Erythroblast (primary cell): Measurements from ENCODE around the gene WNT4.

ENCODE experiments used
- DNase-seq, 2 experiments: peaks; one replicate each; lab custom pipeline; 2025; lab: John Stamatoyannopoulos, UW
- GATA1 ChIP-seq: IDR thresholded peaks from 2 replicates; pipeline ENCODE4 v1.6.1; 2011; ENCODE audit warnings: low read depth, mild to moderate bottlenecking, control low read depth, low read length, moderate library complexity
- POLR2A ChIP-seq: IDR thresholded peaks from 2 replicates; pipeline ENCODE4 v1.6.1; 2011; ENCODE audit warnings: mild to moderate bottlenecking, low read length

The WNT4 gene

DNA sequence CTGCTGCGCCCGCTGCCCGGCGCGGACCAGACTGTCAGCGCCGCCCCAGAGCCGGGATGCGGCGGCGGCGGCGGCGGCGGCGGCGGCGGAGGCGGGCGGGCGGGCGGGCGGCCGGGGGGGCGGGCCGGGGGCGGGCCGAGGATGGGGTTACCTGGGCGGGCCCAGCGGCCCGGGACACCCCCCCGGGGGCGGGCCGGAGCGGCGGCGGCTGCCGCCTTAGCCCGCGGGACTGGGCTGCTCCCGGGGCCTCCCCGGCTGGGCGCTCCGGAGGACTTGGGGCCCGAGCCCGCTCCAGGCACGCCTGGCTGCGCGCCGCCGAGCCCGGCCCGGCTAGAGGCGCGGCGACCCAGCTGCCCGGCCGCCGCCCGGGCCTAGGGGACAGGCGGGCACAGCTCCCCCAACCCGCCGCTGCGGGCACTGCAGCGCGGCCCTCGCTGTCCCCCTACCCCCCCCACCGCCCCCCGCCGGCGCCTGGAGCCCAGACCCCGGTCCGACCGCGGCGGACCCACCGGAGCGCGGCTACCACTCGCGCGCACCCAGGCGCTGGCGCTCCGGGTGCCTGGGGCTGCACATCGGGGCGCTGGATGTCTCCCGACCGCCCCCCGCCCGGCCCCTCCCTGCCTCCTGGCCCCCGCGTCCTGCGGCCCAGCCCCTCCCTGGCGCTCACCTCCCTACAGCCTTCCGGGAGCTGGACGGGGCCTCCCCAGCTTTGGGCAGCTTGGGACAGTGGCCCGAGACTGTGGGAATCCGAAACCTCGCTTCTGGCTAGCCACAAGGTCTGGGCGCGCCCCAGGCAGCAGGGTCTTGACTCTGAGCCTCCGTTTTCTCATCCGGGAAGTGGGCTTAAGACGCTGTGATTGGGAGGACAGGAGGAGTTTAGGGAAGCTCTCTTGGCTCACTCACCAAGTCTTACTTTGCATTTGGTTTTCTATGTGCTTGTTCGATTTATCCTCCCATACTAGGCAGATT lies at the start of gene WNT4:
TSS of gene WNT4 (minus strand) at position 33 of the 969 bp plus-strand sequence. CDS start 175 bp downstream, outside the sequence.
- DNase-seq = peak in 1 of 2 experiments; percentile 14
- no peak for TF ChIP-seq POLR2A
- no peak for TF ChIP-seq GATA1

DNA sequence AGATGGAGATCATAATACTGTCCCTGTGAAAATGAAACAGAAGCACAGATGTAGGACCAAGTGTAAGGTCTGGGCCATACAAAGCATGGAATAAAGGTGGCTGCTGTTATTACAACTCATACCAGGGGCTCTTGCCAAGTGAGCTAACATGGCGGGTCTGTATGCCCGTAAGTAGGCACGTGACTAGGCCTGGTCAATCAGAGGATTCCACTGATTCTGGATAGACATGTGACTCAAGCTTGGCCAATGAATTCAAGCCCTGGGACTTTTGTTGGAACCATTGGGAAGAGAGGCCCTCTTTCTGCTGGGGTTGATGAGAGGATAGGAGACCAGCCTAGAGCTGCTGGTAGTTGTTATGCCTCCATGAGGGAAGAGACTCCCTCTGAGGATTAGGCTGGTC lies 47.8 kb upstream of the WNT4 start:
- DNase-seq = no peak

DNA sequence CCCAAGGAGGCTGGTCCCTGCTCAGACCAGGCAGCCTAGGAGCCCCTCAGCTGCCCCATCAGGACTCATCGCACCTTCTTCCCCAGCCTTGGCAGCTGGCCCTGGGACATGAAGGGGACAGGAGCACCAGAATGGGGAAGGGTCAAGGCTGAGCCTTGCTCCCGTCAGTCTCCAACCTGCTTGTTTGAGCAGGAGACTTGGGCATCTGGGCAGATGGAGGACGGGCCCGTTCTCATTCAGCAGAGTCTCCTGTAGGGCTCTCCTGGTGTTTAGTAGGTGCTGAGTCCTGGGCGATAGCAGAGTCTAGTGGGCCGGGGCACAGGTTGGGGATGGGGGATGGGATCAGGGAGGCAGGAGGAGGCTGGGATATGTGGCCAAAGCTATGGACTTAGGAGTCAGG lies 47.4 kb upstream of the WNT4 start:
- TF ChIP-seq GATA1 (no peak), POLR2A (no peak)
- DNase-seq = no peak

More for the DNA sequence above, 47.8 kb upstream of the WNT4 start:
- TF ChIP-seq POLR2A (no peak), GATA1 (no peak)

DNA sequence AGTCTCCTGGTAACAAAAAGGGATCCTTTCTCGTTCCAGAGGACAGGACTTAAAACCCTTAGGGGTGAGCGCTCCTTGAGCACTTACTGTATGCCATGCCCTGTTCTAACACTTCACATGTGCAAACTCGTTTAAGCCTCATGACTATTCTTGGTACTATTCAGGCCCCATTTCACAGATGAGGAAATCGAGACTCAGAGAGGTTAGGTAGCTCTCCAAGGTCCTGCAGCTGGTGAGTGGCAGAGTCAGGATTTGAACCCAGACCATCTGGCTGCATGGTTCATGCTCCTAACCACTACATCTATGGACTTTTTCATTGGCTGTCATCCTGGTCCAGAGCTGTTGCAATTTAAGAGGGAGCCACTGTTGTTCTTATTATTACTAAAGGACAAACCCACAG lies 46.7 kb upstream of the WNT4 start:
- DNase-seq = no peak
- TF ChIP-seq POLR2A (no peak), GATA1 (no peak)

DNA sequence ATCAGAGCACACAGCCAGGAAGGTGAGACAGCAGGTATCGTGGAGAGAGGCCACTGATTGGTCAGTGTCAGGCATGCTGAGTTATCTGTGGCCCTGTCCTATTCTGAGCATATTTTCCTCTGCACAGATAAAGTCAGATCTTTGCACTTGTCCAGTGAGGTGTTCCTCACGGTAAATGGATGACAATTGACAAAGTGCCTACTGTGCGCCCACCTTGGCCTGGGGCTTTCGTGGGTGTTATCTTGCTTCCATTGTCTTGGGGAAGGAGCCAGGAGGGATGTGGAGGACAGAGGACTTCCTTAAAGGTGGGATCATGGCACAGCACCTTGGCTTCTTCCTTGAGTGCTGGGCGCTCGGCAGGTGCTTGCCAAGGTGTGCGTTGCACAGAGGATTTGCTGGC lies 46.0 kb upstream of the WNT4 start:
- no peak for DNase-seq
- TF ChIP-seq POLR2A (no peak), GATA1 (no peak)

DNA sequence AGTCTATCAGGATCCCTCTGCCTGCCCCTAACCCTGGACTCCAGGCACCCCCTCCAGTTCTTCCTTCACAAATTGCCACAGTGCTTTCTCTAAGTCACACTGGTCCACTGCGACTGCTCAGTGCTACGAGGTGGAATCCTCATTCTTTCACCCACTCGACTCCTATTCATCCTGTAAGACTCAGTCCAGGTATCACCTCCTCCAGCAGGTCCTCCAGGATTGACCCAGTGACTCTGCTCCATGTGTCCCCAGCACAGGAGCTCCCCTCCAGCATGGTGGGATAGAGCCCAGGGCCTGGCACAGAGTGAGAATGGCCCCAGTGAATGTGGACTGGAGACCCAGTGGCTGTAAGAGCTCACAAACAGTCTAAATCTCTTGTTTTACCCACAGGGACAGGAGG lies 45.5 kb upstream of the WNT4 start:
- DNase-seq = no peak

DNA sequence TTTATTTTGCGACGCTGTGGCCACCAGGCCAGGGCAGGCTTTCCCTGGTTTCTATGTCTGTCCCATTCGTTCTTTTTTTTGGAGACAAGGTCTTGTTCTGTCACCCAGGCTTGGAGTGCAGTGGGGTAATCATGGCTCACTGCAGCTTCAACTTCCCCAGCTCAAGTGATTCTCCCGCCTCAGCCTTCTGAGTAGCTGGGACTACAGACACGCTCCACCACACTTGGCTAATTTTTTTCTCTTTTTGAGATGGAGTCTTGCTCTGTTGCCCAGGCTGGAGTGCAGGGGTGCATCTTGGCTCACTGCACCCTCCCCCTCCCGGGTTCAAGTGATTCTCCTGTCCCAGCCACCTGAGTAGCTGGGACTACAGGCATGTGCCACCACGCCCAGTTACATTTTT lies 43.4 kb upstream of the WNT4 start:
- DNase-seq = no peak

More for the DNA sequence above, 45.5 kb upstream of the WNT4 start:
- TF ChIP-seq POLR2A (no peak), GATA1 (no peak)

DNA sequence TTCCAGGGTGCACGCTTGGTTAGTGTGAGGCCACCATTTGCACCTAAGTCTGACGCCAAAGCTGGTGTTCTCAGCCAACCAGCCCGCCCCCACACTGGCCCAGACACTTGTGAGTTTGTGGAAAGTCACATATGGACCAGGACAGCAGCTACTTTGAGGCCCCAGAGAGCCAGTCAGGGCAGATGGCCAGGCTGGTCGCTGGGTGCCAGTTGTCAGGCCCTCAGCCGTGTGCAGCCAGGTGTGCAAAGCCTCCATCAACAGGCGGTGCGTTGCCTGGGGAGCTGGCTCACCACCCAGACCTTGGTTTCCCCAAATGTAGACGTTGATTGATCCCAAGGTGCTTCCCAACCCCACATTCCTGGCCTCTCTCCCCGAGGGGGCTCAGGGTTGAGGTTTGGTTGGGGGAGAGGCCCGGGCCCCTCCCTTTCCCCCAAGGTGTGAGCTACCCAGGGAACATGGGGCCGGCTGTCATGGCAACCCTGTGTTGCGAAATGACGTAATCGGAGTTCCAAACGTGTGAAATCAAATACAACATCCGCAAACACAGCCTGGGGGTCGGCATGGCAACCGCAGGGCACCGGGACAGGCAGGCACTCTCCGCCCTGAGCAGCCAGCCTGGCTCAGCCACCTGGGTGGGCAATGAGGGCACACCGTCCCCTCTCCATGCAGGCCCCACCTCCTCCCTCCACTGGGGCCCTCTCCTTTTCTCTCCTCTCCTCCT lies 42.2 kb upstream of the WNT4 start:
- no peak for DNase-seq
- TF ChIP-seq GATA1 = no peak
- TF ChIP-seq POLR2A = no peak

More for the DNA sequence above, 43.4 kb upstream of the WNT4 start:
- no peak for TF ChIP-seq GATA1
- TF ChIP-seq POLR2A = no peak

DNA sequence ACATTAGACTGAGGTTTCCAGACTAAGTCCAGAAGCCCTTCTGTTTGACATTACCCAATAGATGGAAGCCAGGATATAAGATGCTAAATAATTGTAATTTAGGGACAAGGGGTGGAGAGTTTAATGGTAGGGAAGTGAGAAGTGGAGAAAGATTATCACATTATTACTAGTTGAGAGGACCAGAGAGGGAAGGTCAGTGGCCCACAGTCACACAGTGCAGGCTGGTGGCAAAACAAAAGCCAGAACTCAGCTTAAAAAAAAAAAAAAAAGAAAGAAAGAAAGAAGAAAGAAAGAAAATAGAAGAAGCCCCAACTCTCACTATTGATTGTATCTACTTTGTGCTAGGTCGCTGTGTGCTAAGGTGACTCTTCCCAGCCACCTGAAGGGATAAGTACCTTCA lies 41.6 kb upstream of the WNT4 start:
- TF ChIP-seq POLR2A (no peak), GATA1 (no peak)

DNA sequence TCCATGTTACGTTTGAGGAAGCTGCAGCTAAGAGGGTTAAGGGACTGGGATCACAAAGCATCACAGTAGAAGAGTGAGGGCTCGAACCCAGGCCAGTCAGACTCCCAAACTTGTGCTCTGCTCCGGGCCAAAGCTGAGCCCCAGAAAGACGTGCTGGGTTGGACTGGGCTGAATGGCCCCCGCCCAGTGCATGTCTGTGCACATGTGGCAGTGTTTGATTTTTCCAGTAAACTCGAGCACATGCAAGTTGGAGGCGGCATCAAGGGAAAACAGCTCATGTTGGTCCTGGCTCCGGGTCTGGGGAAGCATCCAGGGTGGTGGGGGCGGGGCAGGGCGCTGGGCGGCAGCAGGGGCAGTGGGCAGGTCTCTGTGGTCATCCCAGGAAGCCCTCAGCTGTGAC lies 39.8 kb upstream of the WNT4 start:
- TF ChIP-seq GATA1 (no peak), POLR2A (no peak)
- no peak for DNase-seq

More for the DNA sequence above, 41.6 kb upstream of the WNT4 start:
- no peak for DNase-seq

DNA sequence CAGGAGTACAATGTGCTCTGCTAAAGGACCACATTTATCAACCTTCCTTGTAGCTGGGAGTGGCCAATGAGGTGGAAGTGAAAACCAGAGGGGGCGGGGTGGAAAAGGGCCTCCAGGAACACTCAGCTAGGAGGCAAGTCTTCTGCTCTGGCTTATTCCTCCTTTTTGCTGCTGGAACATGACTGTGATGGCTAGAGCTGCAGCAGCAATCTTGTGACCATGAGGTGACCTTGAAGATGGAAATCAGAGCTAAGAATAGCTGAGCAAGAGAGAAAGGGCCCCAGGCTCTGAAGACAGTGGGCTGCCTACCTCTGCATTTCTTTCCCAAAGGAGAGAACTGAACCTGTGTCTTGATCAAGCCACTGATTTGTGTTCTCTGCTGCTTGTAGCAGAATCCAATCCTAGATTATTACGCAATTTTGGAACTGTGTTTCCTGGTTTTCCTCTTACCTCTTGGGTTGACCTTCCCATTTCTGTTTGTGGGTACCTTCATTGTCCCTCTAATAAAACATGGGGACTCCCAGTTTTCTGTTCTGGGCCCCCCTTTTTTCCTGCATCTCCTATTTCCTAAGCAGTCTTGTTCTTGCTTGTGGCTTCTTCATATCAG lies 36.4 kb upstream of the WNT4 start:
- no peak for DNase-seq
- TF ChIP-seq POLR2A (no peak), GATA1 (no peak)

DNA sequence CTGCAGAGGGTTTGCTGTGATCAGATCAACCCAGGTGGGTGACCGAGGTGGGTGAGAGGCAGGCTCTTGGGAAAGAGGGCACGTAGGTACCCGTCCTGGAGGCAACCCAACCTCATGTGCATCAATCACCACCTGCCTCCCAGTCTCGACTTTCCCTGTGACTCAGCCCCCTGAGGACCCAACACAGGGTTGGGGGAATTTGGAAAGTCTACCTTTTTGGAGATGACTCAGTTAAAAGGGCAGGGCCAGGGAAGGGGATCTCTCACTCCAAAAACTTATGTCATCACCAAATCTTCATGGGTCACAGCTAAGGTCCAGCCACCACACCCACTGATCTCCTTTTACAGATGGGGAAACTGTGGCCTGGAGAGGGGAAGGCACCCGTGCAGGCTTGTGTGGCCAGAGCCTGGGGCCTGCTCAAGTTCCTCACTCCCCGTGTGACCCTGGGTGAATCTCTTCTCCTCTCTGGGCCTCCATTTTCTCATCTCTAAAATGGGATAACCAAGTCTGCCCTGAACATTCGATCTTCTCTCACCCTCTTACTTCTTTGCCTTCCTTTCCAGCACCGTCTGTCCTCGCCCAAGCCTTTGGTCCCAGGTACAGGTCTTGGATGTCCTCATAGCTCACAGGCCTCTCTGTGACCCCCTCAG lies 34.6 kb upstream of the WNT4 start:
- DNase-seq = no peak

DNA sequence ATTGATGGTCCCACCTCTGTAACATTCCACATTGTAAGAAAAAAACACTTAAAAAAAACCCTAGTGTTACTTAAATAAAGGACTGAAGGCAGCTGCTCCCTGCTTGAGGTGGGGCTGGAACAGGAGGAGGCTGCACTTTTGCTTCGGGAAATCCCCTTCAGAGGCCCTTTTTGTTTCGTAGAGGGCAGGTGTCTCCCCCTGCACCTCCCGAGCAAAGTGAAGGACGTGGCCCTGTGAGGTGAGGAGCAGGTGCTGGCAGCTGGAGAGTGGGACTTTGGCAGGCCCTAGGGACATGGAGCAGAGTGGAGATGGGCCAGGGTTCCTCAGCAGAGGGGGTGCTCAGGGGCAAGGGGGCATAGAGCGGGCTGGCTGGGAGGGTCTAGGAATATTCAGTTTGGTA lies 33.4 kb upstream of the WNT4 start:
- TF ChIP-seq GATA1 (no peak), POLR2A (no peak)
- no peak for DNase-seq

More for the DNA sequence above, 34.6 kb upstream of the WNT4 start:
- no peak for TF ChIP-seq POLR2A
- TF ChIP-seq GATA1 = no peak
